Upper lobe of right lung (tissue), 1 donor: ENCODE measurements around the gene ERCC5. TPM values are rescaled to one million over a fixed set of nuclear protein-coding genes. Genes with fewer than 3 reads are reported as not detected.

Source experiments
- ATAC-seq: fragments of 200-7000 bp; cut with Tn5 transposase; one replicate; pipeline ENCODE4 v1.9.1; 2020; ENCODE audit warnings: mild to moderate bottlenecking, moderate library complexity
- DNase-seq: peaks from one replicate; pipeline ENCODE4 v3.0.0-alpha.2; 2020
- H3K27ac ChIP-seq: fragments of 200-600 bp; one replicate; pipeline ENCODE4 v1.8.0; 2022
- H3K27me3 ChIP-seq: fragments of 200-600 bp; one replicate; pipeline ENCODE4 v1.8.0; 2022; ENCODE audit warnings: mild to moderate bottlenecking
- H3K36me3 ChIP-seq: fragments of 200-600 bp; one replicate; pipeline ENCODE4 v1.8.0; 2022
- H3K4me1 ChIP-seq: fragments of 200-600 bp; one replicate; pipeline ENCODE4 v1.8.0; 2022
- H3K4me3 ChIP-seq: fragments of 200-600 bp; one replicate; pipeline ENCODE4 v1.8.0; 2022; ENCODE audit warnings: mild to moderate bottlenecking
- H3K9me3 ChIP-seq: fragments of 200-600 bp; one replicate; pipeline ENCODE4 v1.8.0; 2022
- CTCF ChIP-seq: fragments of 200-600 bp; IDR thresholded peaks from one replicate; pipeline ENCODE4 v1.8.0; 2022; ENCODE audit warnings: antibody characterized with exemption
- intact Hi-C: fragments of 100-400 bp; cut with DNase I; formaldehyde crosslinking; loops from one replicate; pipeline ENCODE4 v1.11.0; 2022
- total RNA-seq: library from RNA; stranded (reverse); fragmentation: NEBNext Ultra II Directional; extraction: Animal tissue kit (Norgen Biotek cat#: 25700); gene quantifications from one replicate; pipeline ENCODE4 v1.2.1, GENCODE V29; 2021
- donor health status: DM: no; HTN: yes; CAD: no; lungs with severe emphysema.

Gene ERCC5
- total RNA-seq, 1 donor from 2014 or later, result 50.7 TPM

GRCh38 chr13:102868366-102868936 lies 22.6 kb downstream of the ERCC5 start:
- peaks cover 86% of the 10 kb centered on the region for H3K36me3 ChIP-seq

GRCh38 chr13:102869948-102870676 lies 24.3 kb downstream of the ERCC5 start:
- intact Hi-C loops, result no loop called here
- Histone ChIP-seq H3K4me3 (no peak overlapping the region), H3K4me1 (peaks cover 4% of the 10 kb centered on the region), H3K36me3 (peaks cover 88% of the 10 kb centered on the region), H3K27me3 (no peaks in the 10 kb centered on the region), H3K27ac (no peak overlapping the region), H3K9me3 (no peaks in the 10 kb centered on the region)
- DNase-seq, result no peak
- ATAC-seq, result peak; percentile 12
- no peak for TF ChIP-seq CTCF

More at GRCh38 chr13:102868366-102868936, 22.6 kb downstream of the ERCC5 start:
- DNase-seq (no peak), ATAC-seq (no peak)
- Histone ChIP-seq H3K4me1 (peaks cover 4% of the 10 kb centered on the region), H3K9me3 (no peaks in the 10 kb centered on the region), H3K4me3 (no peak overlapping the region), H3K27ac (no peak overlapping the region), H3K27me3 (no peaks in the 10 kb centered on the region)
- intact Hi-C loops, result no loop called here
- no peak for TF ChIP-seq CTCF

- H3K27ac ChIP-seq, result no peak overlapping the region
- H3K36me3 ChIP-seq, result peaks cover 88% of the 10 kb centered on the region
- peak; percentile 77 for ATAC-seq
- peaks cover 4% of the 10 kb centered on the region for H3K4me1 ChIP-seq
- intact Hi-C loops, result no loop called here
- H3K9me3 ChIP-seq, result no peaks in the 10 kb centered on the region
- peak; percentile 76 for TF ChIP-seq CTCF
- no peak for DNase-seq
- no peak overlapping the region for H3K4me3 ChIP-seq
- no peaks in the 10 kb centered on the region for H3K27me3 ChIP-seq
These were observed 25.0 kb downstream of the ERCC5 start for GRCh38 chr13:102870677-102871415.

- TF ChIP-seq CTCF, result no peak
- peaks cover 4% of the 10 kb centered on the region for H3K4me1 ChIP-seq
- peaks cover 88% of the 10 kb centered on the region for H3K36me3 ChIP-seq
- H3K27ac ChIP-seq, result no peak overlapping the region
- no peaks in the 10 kb centered on the region for H3K9me3 ChIP-seq
- no peak for DNase-seq
- H3K4me3 ChIP-seq, result no peak overlapping the region
- intact Hi-C loops, result no loop called here
- no peaks in the 10 kb centered on the region for H3K27me3 ChIP-seq
- ATAC-seq, result no peak
These were observed 26.3 kb downstream of the ERCC5 start for GRCh38 chr13:102872131-102872530.

DNA sequence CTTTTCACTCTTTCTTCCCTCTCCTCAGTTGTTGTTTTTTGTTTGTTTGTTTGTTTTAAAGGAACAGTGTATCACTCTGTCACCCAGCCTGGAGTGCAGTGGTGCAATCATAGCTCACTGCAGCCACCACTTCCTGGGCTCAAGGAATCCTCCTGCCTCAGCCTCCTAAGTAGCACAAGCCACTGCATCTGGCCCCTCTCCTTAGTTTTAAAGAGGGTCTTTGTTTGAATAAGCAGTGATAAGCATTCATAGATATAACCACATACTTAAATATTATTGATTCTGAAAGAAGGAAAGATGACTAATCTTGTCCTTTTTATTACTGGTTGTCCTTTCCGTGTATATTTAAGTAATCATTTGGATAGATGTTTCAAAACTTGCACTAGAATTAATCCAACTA lies 26.7 kb downstream of the ERCC5 start:
- DNase-seq (no peak), ATAC-seq (no peak)
- Histone ChIP-seq H3K27ac (no peak overlapping the region), H3K27me3 (no peaks in the 10 kb centered on the region), H3K9me3 (no peaks in the 10 kb centered on the region), H3K36me3 (peaks cover 88% of the 10 kb centered on the region), H3K4me1 (peaks cover 4% of the 10 kb centered on the region), H3K4me3 (no peak overlapping the region)
- intact Hi-C loops, result no loop called here
- no peak for TF ChIP-seq CTCF
